SH-SY5Y (cell line): ENCODE results near the gene TTLL4.

Source experiments
- GATA2 ChIP-seq: IDR thresholded peaks from 2 replicates; pipeline ENCODE4 v1.6.1; 2011; ENCODE audit warnings: mild to moderate bottlenecking, low read depth, low read length
- GATA3 ChIP-seq: IDR thresholded peaks from 2 replicates; pipeline ENCODE4 v1.6.1; 2011; ENCODE audit warnings: low read depth, mild to moderate bottlenecking, low read length, moderate library complexity

TTLL4 gene

GRCh38 chr2:218804817-218805216, 94.2 kb downstream of the TTLL4 start:
- TF ChIP-seq GATA2 (no peak), GATA3 (no peak)
